GM10248 (cell line): ENCODE results near the gene STAT5A.
"Not testable (repeated sequence)": the region's sequence is repeated elsewhere in the genome, so short reads cannot be mapped to it uniquely, and the experiment has no call there.

Experiments
- CTCF ChIA-PET: fragments of 300-600 bp; sonication (Branson Sonifier 250); formaldehyde crosslinking; extraction: SDS; loops from one replicate; lab custom pipeline; 2021; ENCODE audit warnings: antibody characterized with exemption; lab: Yijun Ruan, JAX
- POLR2A ChIA-PET: fragments of 350-650 bp; sonication (Branson Sonifier 250); formaldehyde crosslinking; extraction: SDS; loops from one replicate; lab custom pipeline; 2020; ENCODE audit warnings: antibody characterized with exemption; lab: Yijun Ruan, JAX
- DNase-seq: peaks from one replicate; pipeline ENCODE4 v3.0.0; 2012; ENCODE audit errors: extremely low spot score
- TF ChIP-seq, protein P1 (sequence below): IDR thresholded peaks from 2 replicates; pipeline ENCODE4 v1.5.1; 2012; ENCODE audit warnings: mild to moderate bottlenecking, low read depth; ENCODE audit errors: extremely low read depth, missing control alignments, control extremely low read depth

STAT5A gene

DNA sequence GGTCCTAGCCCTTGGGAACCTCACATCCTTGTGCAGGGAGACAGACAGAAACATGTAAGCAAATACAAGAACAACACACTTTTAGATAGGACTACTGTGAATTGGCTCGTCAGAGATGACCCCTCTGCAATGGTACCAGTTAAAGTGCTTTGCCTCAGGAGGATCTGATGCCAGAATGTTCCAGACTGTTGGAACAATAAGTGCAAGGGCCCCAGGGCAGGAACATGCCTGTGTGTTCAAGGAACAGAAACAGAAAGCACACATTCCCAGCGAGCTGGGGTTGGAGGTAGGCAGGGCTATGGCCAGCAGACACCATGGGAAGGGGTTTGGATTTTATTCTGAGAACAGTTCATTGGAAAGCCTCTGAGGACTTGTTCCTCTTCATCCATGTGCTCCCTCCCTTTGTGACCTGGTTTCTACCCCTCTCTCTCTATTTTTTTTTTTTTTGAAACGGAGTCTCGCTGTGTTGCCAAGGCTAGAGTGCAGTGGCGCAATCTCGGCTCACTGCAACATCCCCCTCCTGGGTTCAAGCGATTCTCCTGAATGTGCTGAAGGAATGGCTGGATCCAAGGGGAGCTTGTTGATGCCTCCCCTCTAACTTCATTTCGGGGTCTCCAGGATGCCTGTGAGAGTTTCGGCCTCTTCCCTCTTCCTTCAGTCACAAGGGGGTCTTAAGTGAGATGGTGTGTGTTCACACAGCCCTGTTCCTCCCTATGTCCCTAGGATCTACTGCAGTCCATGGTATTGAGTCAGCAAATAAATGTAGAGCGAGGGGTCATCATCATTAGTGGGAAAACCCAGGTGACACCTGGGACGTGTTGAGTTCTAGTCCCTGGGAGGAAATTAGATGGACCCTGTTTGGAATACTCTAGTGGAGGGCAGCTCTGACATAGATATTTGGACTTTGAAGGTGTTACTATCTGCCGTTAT is 6.4 kb downstream of the STAT5A start:
- no peak for DNase-seq
- ChIA-PET POLR2A (no interaction called here), CTCF (interaction anchor here (1.2 to 1.6 kb wide), 4 partner anchors 14 to 111 kb away, joined by 3 to 4 read pairs (median 3); no protein-coding TSS in a partner anchor)
- TF ChIP-seq, protein P1, sequence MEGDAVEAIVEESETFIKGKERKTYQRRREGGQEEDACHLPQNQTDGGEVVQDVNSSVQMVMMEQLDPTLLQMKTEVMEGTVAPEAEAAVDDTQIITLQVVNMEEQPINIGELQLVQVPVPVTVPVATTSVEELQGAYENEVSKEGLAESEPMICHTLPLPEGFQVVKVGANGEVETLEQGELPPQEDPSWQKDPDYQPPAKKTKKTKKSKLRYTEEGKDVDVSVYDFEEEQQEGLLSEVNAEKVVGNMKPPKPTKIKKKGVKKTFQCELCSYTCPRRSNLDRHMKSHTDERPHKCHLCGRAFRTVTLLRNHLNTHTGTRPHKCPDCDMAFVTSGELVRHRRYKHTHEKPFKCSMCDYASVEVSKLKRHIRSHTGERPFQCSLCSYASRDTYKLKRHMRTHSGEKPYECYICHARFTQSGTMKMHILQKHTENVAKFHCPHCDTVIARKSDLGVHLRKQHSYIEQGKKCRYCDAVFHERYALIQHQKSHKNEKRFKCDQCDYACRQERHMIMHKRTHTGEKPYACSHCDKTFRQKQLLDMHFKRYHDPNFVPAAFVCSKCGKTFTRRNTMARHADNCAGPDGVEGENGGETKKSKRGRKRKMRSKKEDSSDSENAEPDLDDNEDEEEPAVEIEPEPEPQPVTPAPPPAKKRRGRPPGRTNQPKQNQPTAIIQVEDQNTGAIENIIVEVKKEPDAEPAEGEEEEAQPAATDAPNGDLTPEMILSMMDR: no peak

DNA sequence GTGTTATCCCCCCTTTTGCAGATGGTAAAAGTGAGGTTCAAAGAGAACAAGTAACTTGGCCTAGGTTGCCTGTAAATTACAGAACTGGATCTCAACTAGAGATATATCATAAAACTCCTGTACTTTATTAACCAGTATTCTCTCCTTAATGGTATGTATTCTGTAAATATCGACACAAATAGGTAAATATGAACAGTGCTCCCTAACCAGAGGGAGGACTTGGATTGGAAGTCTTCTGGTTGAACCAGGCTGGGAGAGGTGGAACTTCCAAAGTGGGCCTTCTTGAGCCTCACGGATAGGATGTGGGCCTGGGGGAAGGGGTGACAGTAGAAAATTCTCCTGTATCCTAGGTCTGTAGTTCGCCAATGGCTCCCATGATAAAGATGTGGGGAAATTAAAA is 7.7 kb downstream of the STAT5A start:
- CTCF ChIA-PET: interaction anchor here (1.2 to 1.6 kb wide), 2 partner anchors 13 to 16 kb away, joined by 3 to 4 read pairs; no protein-coding TSS in a partner anchor
- POLR2A ChIA-PET: no interaction called here
- TF ChIP-seq, protein P1: no peak
- no peak for DNase-seq

DNA sequence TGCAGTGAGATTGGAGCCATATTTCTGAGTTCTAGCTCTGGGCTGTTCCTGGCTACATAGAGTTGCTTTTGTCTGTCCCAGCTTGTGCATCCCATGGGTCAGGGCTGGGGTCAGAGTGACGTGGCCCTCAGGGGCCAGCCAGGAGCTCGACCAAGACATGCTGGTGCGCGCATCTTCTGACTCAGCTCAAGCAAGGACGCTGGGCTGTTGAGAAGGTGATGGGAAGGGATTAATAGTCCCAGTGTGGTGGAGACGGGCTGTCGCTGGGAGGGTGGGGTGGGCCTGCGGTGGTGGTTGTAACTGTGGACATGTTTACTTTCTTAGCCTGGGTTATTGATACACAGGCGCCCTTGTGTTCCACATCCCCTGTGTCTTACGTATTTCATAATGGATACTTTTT is 9.5 kb downstream of the STAT5A start:
- POLR2A ChIA-PET: not testable (repeated sequence)
- CTCF ChIA-PET: interaction anchor here (1.5 kb wide), 1 partner anchor 14 kb away, joined by 4 read pairs; no protein-coding TSS in a partner anchor

DNA sequence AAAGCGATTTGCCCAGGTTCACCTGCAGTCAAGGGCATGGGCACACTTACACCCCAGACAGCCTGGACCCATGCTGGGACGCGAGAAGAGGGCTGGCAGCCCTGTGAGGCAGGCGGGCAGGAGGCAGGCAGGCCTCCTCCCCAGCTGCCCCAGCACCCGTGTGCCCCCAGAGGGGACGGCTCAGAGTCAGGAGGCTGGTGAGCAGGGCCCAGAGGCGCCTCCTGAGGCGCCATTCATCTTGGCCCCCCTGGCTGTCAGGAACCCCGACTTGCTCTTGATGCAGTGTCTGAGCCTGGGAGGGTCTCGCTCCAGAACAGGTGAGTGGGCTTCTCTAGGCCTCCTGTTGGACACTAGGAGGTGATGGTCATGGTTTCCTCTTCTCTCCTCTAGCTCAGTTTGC is 11.1 kb downstream of the STAT5A start:
- CTCF ChIA-PET, POLR2A ChIA-PET, DNase-seq: not testable (repeated sequence)

More for the DNA sequence above, 9.5 kb downstream of the STAT5A start:
- not testable (repeated sequence) for DNase-seq

DNA sequence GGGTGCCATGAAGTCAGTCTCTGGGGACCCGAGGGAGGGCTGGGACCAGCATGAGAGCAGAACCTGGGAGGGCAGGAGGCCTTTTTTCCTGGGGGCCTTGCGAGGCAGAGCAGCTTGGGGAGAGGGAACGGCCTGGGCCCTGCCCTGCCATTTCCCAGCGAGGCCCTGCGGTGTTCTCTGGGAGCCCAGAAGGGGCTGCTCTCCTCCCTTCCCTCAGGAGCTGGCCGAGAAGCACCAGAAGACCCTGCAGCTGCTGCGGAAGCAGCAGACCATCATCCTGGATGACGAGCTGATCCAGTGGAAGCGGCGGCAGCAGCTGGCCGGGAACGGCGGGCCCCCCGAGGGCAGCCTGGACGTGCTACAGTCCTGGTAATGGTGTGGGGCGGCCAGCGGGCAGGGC is 11.6 kb downstream of the STAT5A start:
- CTCF ChIA-PET, POLR2A ChIA-PET, DNase-seq: not testable (repeated sequence)

DNA sequence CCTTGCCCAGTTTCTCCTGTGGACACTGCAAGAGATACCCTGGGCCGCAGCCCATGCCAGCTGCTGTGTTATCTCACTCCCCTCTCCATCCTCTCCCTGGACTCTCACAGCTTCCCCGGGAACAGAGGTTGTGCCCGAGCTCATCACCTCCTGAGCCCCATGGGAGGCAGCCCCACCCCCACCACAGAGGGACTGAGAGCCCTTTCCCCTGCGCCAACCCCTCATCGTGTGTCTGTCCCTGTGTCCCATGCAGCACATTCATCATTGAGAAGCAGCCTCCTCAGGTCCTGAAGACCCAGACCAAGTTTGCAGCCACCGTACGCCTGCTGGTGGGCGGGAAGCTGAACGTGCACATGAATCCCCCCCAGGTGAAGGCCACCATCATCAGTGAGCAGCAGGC is 12.7 kb downstream of the STAT5A start:
- ChIA-PET POLR2A (interaction anchor here (0.5 to 1.0 kb wide), 2 partner anchors 11 to 1067 kb away, joined by 3 read pairs; no protein-coding TSS in a partner anchor), CTCF (interaction anchor here (1.9 to 4.1 kb wide), 2 partner anchors 11 to 101 kb away, joined by 7 to 28 read pairs; no protein-coding TSS in a partner anchor)
- DNase-seq: no peak
- TF ChIP-seq, protein P1: no peak

DNA sequence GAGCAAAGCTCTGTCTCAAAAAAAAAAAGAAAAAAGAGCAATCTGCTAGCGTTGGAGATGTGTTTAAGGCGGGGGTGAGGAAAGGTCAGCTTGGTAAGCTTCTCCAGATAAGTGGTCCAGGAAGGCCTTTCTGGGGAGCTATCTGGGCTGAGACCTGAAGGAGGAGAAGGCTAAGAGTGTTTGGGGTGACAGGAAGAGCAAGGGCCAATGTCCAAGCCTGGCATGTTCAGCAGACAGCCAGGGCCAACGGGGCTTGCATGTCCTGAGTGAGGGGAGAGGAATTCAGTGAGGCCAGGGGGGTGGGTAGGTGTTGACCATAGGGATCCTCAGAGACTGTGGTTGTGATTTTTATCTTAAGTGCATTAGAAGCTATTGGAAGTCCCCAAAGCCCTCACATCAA is 15.4 kb downstream of the STAT5A start:
- ChIA-PET POLR2A (interaction anchor here (0.5 to 0.6 kb wide), 2 partner anchors 13 to 301 kb away, joined by 3 read pairs; no protein-coding TSS in a partner anchor), CTCF (interaction anchor here (0.8 to 4.1 kb wide), 5 partner anchors 8 to 103 kb away, joined by 3 to 28 read pairs (median 3); no protein-coding TSS in a partner anchor)
- DNase-seq: no peak
- TF ChIP-seq, protein P1: no peak
